ENCODE results near the gene FNDC7. TPM values are rescaled to one million over a fixed set of nuclear protein-coding genes. Genes with fewer than 3 reads are reported as not detected.
A peak's percentile ranks its signal among the peaks of the same experiment; 100 is the strongest.
"Not testable (repeated sequence)": the region's sequence is repeated elsewhere in the genome, so short reads cannot be mapped to it uniquely, and the experiment has no call there.

FNDC7 gene
- total RNA-seq, 2 experiments from 2014 or later: not detected

DNA sequence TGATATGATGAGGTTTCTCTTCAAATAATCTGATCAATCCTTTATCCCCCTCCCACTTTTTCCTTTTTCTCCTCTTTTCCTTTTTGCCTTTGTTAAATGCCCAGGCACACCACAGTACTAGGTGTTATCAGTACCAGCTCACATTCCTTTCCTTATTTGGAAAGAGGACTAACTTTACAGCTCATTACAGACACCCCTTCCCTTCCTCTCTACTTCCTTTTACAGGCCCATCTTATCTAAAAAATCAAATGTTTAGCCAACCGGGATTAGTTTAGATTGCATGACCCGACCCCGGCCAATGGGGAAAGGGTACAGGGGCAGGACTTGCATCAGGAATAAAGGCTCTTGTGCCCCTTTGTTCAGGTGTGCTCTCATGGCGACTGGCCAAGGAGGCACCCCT lies 31.0 kb upstream of the FNDC7 start:
- ATAC-seq (ENCODE audit: low read depth); H3K4me3 Mint-ChIP-seq; DNase-seq; H3K27me3 Mint-ChIP-seq; H3K9me3 Mint-ChIP-seq; H3K36me3 Mint-ChIP-seq: not testable (repeated sequence)
- POLR2A ChIA-PET: interaction anchor here (0.7 to 5.8 kb wide), 3 partner anchors 11 to 34 kb away, joined by 3 to 24 read pairs (median 4); partner anchors contain the start of genes HENMT1 and PRPF38B
- Mint-ChIP-seq H3K27ac (peak overlapping the region; percentile 65), H3K4me1 (peaks cover 12% of the 10 kb centered on the region)

DNA sequence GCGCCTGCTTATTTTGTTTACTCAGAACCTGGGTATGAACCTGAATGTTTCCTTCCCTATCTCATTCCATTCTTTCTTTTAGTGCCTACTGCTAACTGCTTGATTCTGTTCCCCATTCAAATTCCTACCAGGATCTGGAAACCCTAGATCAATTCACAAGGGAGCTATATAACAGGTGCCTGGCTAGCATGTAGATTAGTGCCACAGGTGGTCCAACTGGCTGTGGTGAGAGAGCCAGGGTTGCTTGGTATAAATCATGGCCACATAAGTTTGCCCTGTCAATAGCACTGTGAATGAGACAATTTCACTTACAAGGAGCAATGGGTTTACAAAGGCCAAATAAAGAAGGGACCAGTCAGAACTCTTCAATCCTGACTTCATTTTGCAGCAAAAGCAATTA lies 27.2 kb upstream of the FNDC7 start:
- DNase-seq: no peak
- POLR2A ChIA-PET: no interaction called here
- Mint-ChIP-seq H3K27ac (no peak overlapping the region), H3K9me3 (no peaks in the 10 kb centered on the region), H3K27me3 (peaks cover 9% of the 10 kb centered on the region), H3K4me1 (peaks cover 8% of the 10 kb centered on the region), H3K4me3 (no peak overlapping the region), H3K36me3 (peaks cover 1% of the 10 kb centered on the region)
- no peak for ATAC-seq (ENCODE audit: low read depth)

- POLR2A ChIA-PET: no interaction called here
- DNase-seq: no peak
These were observed 25.9 kb upstream of the FNDC7 start for GRCh38 chr1:108686614-108687313.

GRCh38 chr1:108691128-108691941 lies 21.4 kb upstream of the FNDC7 start:
- ATAC-seq (ENCODE audit: low read depth) (peak; percentile 0), DNase-seq (no peak)
- Mint-ChIP-seq H3K36me3 (peaks cover 26% of the 10 kb centered on the region), H3K4me1 (peaks cover 24% of the 10 kb centered on the region), H3K9me3 (no peaks in the 10 kb centered on the region), H3K27ac (peak overlapping the region; percentile 99), H3K4me3 (peak overlapping the region; percentile 95), H3K27me3 (peaks cover 2% of the 10 kb centered on the region)
- POLR2A ChIA-PET: interaction anchor here (0.8 to 5.6 kb wide), 30 partner anchors 9 to 523 kb away, joined by 3 to 258 read pairs (median 5); partner anchors contain the start of genes CLCC1, EEIG2, GPSM2 and HENMT1

More at GRCh38 chr1:108686614-108687313, 25.9 kb upstream of the FNDC7 start:
- no peak overlapping the region for H3K4me3 Mint-ChIP-seq
- peaks cover 15% of the 10 kb centered on the region for H3K4me1 Mint-ChIP-seq
- no peaks in the 10 kb centered on the region for H3K9me3 Mint-ChIP-seq
- no peak overlapping the region for H3K27ac Mint-ChIP-seq
- ATAC-seq (ENCODE audit: low read depth): no peak
- H3K27me3 Mint-ChIP-seq: peaks cover 8% of the 10 kb centered on the region
- H3K36me3 Mint-ChIP-seq: peaks cover 3% of the 10 kb centered on the region

DNA sequence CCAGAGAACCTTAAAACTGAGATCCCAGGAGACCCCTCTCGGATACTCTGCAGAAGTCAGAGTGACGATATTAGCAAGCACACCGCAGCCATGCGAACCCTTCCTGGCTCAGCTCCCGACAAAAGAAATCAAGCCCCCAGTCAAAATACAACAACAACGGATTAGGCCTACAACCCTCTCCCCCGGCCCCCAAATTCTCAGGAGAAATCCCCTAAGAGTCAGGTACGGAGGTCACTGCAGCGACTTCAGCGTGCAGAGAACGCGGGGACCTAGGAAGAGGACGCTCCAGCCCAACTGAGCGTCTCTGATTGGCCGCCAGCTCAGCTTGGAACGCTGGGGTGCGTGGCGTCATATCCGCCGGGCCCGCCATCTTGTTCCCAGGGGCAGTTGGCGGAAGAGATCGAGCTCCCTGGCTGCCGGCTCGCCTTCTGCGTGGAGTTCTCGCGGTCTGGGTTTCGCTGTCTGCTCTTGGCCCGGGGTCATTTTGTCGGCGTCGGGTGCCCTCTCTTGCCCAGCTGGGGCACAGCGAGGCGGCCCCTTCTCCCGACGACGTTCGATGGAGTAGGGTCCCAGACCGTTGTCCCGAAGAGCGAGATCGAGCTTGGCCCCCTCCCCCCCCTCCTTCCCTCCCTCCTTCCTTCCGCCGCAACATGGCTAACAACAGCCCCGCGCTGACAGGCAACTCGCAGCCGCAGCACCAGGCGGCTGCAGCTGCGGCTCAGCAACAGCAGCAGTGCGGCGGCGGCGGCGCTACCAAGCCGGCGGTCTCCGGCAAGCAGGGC lies 20.6 kb upstream of the FNDC7 start, which contains the start of gene PRPF38B:
Gene PRPF38B (plus strand): TSS at position 369 of the 782 bp plus-strand sequence. CDS start 282 bp downstream, at position 651.
- peaks cover 28% of the 10 kb centered on the region for H3K4me1 Mint-ChIP-seq
- peak within 1 kb of the TSS; percentile 99 for H3K27ac Mint-ChIP-seq
- peaks cover 28% of the 10 kb centered on the region for H3K36me3 Mint-ChIP-seq
- H3K27me3 Mint-ChIP-seq: peaks cover 2% of the 10 kb centered on the region
- POLR2A ChIA-PET: interaction anchor here (0.5 to 5.6 kb wide), 38 partner anchors 10 to 1647 kb away, joined by 3 to 258 read pairs (median 5); partner anchors contain the start of genes CLCC1, EEIG2, GPSM2 and HENMT1
- no peaks in the 10 kb centered on the region for H3K9me3 Mint-ChIP-seq
- ATAC-seq (ENCODE audit: low read depth): peak; percentile 84
- peak within 1 kb of the TSS; percentile 95 for H3K4me3 Mint-ChIP-seq
- DNase-seq: peak; percentile 93

DNA sequence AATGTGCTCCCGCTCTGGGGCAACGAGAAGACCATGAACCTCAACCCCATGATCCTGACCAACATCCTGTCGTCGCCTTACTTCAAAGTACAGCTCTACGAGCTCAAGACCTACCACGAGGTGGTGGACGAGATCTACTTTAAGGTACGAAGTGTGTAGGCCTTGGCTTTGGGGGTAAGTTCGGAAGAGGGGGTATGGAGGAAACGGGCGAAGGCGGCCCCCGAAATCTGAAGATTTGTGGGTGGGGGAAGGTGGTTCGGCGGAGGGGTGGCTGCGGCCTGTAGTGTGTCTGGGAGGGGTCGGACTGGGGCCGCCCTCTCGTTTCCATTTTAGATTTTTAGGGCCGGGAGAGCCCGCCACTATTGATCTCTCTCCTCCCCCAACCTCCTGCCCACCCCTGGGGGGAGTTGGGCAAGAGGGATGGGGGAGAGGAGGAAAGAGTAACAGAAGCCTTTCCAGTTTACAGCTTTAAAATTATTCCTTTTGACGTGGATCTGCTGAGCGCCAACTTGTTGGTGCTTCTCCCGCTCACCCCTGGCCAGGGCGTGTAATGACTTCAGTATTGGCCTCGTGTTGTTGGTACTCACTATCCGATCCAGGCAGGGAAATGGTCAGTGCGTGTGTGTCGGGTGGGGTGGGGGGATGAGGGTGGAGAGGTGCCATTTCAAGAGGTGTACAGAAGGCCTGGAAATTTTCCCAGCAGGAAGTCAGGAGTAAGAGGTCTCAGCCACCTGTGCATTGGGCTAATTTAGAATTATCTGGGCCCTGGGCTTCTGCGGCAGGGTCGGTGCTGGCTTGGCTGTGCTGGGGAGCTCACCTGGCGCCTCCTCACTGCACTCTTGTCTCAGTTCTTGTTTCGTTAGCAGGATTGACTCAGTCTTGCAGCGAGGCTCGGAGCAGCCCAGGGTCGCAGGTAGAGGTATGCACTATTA lies 19.7 kb upstream of the FNDC7 start:
- DNase-seq: no peak
- Mint-ChIP-seq H3K9me3 (no peaks in the 10 kb centered on the region), H3K27me3 (no peaks in the 10 kb centered on the region), H3K27ac (peak overlapping the region; percentile 99), H3K4me1 (peaks cover 34% of the 10 kb centered on the region), H3K4me3 (peak overlapping the region; percentile 95), H3K36me3 (peaks cover 33% of the 10 kb centered on the region)
- POLR2A ChIA-PET: interaction anchor here (0.8 to 5.6 kb wide), 37 partner anchors 11 to 1646 kb away, joined by 3 to 258 read pairs (median 5); partner anchors contain the start of genes CLCC1, EEIG2, GPSM2 and HENMT1
- peak; percentile 80 for ATAC-seq (ENCODE audit: low read depth)

DNA sequence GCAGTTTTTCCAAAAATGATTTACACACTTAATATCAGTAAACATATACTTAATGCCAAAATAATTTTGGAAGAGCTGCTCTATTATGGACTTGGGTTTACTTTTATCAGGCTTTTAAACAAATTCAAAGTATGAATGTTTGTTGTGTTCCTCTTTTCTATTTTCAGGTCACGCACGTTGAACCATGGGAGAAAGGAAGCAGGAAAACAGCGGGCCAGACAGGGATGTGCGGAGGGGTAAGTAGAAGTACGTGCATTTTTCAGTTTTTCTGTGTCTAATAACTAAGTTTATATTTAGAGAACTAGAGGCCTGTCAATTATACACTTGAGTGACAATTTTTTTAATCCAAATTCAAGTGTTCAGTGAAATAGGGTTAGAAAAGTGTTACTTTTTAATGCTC lies 17.2 kb upstream of the FNDC7 start:
- POLR2A ChIA-PET: interaction anchor here (1.1 to 5.6 kb wide), 2 partner anchors 49 to 135 kb away, joined by 3 to 258 read pairs; no protein-coding TSS in a partner anchor
- peaks cover 56% of the 10 kb centered on the region for H3K36me3 Mint-ChIP-seq
- peak overlapping the region; percentile 84 for H3K27ac Mint-ChIP-seq
- no peaks in the 10 kb centered on the region for H3K9me3 Mint-ChIP-seq
- no peak for ATAC-seq (ENCODE audit: low read depth)
- no peaks in the 10 kb centered on the region for H3K27me3 Mint-ChIP-seq
- no peak for DNase-seq
- peaks cover 44% of the 10 kb centered on the region for H3K4me1 Mint-ChIP-seq
- H3K4me3 Mint-ChIP-seq: peak overlapping the region; percentile 86

DNA sequence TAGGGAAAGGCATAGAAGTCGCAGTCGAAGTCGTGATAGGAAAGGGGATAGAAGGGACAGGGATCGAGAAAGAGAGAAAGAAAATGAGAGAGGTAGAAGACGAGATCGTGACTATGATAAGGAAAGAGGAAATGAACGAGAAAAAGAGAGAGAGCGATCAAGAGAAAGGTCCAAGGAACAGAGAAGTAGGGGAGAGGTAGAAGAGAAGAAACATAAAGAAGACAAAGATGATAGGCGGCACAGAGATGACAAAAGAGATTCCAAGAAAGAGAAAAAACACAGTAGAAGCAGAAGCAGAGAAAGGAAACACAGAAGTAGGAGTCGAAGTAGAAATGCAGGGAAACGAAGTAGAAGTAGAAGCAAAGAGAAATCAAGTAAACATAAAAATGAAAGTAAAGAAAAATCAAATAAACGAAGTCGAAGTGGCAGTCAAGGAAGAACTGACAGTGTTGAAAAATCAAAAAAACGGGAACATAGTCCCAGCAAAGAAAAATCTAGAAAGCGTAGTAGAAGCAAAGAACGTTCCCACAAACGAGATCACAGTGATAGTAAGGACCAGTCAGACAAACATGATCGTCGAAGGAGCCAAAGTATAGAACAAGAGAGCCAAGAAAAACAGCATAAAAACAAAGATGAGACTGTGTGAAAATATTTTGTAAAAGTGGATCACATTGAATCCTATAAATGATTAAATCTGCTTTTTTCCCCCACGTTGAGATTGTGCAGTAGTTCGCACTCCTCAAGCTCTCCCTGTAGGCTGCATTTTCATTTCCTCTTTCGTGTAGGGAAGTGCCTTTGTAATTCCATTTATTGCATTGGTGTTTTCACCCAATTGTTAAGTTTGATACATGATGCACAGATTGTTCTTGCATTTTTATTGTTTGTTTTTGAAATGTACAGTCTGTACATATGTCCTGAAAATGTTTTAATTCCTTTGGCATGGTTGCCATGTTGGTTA lies 13.1 kb upstream of the FNDC7 start:
- POLR2A ChIA-PET: no interaction called here
- ATAC-seq (ENCODE audit: low read depth) (no peak), DNase-seq (no peak)
- peak overlapping the region; percentile 71 for H3K27ac Mint-ChIP-seq
- H3K4me1 Mint-ChIP-seq: peaks cover 35% of the 10 kb centered on the region
- no peaks in the 10 kb centered on the region for H3K27me3 Mint-ChIP-seq
- peaks cover 42% of the 10 kb centered on the region for H3K36me3 Mint-ChIP-seq
- H3K4me3 Mint-ChIP-seq: peak overlapping the region; percentile 75
- no peaks in the 10 kb centered on the region for H3K9me3 Mint-ChIP-seq

GRCh38 chr1:108701176-108701849 lies 11.4 kb upstream of the FNDC7 start:
- H3K36me3 Mint-ChIP-seq: peaks cover 35% of the 10 kb centered on the region

DNA sequence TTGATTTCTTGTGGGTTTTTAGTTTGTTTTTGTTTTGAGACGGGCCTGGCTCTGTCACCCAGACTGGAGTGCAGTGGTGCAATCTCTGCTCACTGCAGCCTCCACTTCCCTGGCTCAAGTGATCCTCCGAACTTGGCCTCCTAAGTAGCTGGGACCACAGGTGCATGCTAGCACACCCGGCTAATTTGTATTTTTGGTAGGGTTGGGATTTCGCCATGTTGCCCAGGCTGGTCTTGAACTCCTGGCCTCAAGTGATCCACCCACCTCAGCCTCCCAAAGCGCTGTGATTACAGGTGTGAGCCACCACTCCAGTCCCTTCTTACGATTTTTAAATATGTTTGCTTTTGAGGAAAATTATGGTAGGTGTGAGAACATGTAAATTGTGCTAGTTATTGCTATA lies 10.6 kb upstream of the FNDC7 start:
- ATAC-seq (ENCODE audit: low read depth); H3K9me3 Mint-ChIP-seq; H3K4me3 Mint-ChIP-seq; H3K27me3 Mint-ChIP-seq; H3K27ac Mint-ChIP-seq; DNase-seq: not testable (repeated sequence)
- H3K36me3 Mint-ChIP-seq: peaks cover 33% of the 10 kb centered on the region
- POLR2A ChIA-PET: interaction anchor here (3.3 to 4.9 kb wide), 2 partner anchors 10 to 55 kb away, joined by 11 to 29 read pairs; partner anchors contain the start of gene PRPF38B
- peaks cover 24% of the 10 kb centered on the region for H3K4me1 Mint-ChIP-seq

More at GRCh38 chr1:108701176-108701849, 11.4 kb upstream of the FNDC7 start:
- Mint-ChIP-seq H3K4me3 (no peak overlapping the region), H3K9me3 (no peaks in the 10 kb centered on the region), H3K27me3 (no peaks in the 10 kb centered on the region), H3K27ac (no peak overlapping the region), H3K4me1 (peaks cover 28% of the 10 kb centered on the region)
- ATAC-seq (ENCODE audit: low read depth): no peak
- DNase-seq: no peak
- POLR2A ChIA-PET: interaction anchor here (4.9 kb wide), 1 partner anchor 9 kb away, joined by 29 read pairs; the partner anchor contains the start of gene PRPF38B
